GM04504 (cell line): Measurements from ENCODE around the gene MSI2.

Experiments used
- DNase-seq: peaks from one replicate; pipeline ENCODE4 v3.0.0-alpha.2; 2012; ENCODE audit warnings: low read depth

MSI2 gene

DNA sequence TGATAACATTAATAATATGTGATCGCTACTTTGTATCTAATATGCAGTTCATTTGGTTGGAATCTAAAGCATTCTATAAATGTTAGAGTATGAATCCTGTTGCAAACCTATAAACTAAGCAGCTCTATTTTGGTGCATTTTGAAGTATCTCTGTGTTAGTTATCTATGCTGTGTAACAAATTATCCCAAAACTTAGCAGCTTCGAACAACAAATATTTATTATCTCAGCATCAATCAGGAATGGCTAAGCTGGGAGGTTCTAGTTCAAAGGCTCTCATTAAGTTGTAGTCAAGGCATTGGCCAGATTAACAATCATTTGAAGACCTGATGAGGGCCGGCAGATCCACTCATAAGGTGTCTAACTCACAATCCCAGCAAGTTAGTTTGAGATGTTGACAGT lies 10.1 kb upstream of the MSI2 start:
- DNase-seq, result no peak

- DNase-seq, result no peak
These were observed 9.1 kb upstream of the MSI2 start for GRCh38 chr17:57247261-57247660.

DNA sequence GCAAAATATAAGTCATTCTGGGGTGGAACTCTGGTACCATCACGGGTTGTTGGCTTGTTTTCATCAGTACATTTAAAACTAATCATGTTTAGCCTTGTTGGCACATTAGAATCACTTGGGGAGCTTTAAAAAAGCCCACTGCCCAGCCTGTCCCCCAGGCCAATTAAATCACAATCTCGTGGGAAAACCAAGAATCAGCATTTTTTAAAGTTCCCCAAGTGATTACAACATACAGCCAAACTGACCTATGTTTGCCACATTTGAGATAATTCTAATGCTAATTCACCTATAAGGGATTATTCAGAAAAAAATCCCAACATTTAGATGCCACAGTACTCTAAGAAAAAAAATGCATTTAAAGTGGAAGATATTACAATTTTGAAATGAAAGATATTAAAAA lies 8.4 kb upstream of the MSI2 start:
- no peak for DNase-seq

DNA sequence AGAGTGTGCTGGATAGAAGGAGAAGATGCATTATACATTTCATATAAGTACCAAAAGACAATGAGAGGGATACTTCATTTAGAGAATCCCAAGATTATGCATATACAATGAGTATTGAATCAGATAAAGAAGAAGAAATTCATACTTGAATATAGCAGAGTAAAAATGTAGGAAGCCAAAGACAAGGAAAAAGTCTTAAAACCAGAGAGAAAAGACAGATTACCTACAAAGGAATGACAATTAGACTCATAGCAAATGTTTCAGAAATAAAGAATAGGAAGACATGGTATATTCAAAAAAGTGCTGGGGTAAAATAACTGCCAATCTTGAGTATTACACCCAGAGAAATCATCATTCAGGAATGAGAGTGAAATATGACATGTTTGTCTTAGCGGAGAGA lies 6.8 kb upstream of the MSI2 start:
- no peak for DNase-seq

GRCh38 chr17:57251211-57251787 lies 5.0 kb upstream of the MSI2 start:
- no peak for DNase-seq

- no peak for DNase-seq
These were observed 2.8 kb upstream of the MSI2 start for GRCh38 chr17:57253362-57254065.

DNA sequence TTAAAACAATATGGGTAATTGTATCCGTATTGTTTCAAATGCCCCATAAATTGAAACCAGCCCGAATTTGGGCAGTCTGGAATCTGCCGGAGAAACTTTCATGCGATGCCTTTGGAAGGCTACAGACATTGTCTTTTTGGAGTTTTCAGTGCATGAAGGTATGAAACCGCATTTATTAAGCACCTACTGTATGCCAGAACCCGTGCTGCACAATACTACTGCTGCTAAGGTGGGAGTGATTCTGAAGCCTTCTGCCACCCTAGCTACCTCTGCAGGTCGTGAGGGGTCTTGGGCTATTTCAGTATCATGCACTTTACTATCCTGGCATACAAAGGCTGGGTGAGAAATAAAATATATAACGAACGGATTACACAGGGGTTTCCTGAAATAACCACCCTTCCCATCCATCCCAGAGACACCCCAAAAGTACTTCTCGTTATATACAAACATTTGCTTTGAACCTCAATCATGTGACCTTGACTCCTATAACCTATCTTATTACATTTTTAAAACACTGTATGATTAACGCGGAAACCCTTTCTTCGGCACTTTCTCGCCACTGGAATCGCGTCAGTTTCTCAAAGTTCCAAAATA lies 1.0 kb upstream of the MSI2 start:
- no peak for DNase-seq

DNA sequence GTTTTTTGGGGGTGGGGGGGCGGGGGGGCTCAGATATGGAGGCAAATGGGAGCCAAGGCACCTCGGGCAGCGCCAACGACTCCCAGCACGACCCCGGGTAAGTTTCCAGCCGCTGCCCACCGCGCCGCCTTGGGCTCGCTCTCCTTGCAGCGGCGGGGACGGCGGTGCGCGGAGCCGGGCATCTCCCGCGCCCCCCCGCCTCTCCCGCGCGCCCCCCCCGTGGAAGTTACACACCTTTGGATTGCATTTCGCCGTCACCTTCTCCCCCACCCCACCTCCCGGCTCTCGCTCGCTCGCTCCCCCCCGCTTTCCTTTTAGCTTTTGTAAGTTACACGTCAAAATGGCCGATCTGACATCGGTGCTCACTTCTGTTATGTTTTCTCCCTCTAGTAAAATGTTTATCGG lies 387 bp downstream of the MSI2 start:
- no peak for DNase-seq

DNA sequence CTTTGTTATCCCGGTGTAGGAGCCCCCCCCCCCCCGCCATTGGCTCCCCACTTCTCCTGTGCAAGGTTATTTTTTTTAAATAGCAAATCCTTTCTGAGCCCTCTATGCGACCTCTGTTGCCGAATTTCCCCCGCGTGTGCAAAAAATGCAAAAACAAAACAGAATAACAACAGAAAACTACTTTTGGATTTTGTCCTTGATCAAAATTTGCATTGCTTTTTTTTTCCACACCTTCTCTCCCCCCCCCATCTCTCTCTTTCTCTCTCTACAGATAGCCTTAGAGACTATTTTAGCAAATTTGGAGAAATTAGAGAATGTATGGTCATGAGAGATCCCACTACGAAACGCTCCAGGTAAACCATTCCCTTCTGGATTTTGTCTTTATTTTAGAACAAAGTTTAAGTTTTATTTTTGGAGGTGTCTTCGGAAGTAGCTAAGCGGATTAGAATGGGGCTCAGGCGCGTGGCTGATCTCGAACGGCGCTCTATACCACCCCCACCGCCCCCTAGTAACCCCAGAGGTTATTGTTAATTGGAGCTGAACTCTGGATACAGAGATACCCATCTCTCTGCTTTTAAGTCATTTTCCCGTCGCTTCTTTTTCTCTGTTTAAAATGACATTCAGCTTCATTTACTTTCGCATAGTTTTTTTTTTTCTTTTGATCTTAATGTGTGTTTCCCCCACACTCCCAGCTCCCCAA lies 1.0 kb downstream of the MSI2 start:
- DNase-seq, result no peak

DNA sequence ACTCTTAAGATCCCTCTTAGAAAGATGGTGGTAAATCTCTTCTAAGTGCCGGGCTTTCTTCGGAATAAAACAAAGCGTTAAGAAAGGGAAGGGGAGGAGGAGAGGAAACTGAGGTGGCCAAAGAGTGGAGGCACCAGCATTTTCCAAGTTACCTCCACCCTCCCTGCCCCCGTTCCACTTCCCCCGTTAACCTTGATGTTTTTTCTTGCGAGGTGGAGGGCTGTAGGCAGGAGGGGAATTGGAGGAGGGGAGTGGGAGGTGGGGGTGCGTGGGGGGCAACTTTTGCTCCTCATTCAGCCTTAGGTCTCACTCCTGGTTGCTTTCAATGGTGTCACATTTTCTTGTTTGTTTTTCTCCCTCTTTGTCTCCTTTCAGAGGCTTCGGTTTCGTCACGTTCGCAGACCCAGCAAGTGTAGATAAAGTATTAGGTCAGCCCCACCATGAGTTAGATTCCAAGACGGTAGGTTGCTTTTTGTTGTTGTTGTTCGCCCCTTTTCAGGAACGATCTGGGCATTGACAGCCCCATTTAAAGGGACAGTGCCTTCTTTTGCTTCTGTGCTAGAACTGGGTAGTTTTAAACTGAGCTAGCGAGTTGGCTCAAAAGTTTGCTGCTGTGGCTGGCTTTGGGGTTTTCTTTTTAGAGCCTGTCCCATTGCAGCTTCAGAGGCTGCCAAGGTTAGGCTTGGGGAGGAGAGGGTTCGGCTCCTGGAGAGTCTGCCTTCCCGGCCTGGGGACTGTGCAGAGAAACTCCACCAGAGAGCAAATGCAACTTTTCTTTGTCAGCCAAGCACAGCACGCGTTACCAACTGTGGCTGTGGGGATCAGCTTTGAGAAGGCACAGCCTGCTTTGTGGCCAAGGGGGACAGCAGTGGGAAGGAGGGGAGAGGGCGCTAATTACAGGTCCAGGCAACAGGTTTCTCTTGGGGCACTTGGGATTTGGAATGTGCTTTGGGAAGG lies 1.9 kb downstream of the MSI2 start:
- DNase-seq, result no peak

- DNase-seq, result no peak
These were observed 3.0 kb downstream of the MSI2 start for GRCh38 chr17:57259306-57259705.

DNA sequence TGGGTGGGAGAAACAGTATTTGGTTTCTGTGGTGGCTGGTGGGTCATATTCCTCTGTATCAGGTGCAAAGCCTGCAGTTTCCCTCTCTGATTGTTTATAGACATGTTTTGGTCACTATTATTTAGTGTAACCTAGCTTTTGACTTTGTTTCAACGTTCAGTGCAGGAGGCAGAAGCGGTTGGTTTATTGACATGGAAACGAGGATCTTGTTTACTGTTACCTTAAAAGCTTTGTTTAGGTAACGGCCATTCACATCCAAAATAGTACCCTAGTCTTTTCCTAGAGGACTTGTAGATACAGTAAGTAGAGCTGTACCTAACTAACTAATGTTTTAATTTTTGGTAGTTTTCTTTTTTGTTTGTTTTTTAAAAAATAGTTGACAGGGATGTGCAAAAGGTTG lies 3.5 kb downstream of the MSI2 start:
- DNase-seq, result no peak

DNA sequence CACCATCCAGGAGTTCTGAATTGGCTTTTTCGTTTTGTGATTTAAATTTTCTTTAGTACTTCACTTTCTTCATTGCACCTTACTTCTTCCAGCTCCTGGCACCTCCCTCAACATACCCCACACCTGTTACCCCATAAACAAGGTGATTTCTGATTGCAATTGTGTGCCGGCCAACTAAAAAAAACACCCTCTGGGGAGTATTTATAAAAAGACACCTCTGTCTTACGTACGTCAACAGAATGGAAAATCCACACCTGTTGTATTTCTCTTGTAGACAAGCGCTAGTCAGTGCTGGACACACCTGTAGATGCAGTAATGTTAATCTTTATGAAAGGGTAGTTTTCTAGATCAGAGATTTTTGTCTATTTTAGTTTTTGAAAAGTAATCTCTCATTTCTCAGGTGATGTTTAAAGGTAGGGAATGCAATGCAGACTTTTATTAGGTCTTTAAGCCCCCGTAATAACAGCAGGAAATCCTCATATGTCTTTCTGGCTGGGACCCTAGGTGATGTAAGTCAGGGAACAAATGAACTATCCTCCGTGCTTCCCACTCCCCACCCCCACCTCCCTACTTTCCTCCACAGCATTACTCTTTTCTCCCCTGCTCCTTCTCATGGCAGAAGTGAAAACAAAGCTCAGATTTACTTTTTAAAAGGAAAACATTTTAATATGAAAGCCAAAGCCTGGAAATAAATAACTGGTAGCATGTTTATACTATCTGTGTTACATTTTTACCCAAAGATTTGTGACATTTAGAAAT lies 4.2 kb downstream of the MSI2 start:
- DNase-seq, result no peak

GRCh38 chr17:57261084-57261461 lies 4.8 kb downstream of the MSI2 start:
- DNase-seq, result no peak

GRCh38 chr17:57262557-57262956 lies 6.2 kb downstream of the MSI2 start:
- no peak for DNase-seq

GRCh38 chr17:57264250-57264649 lies 7.9 kb downstream of the MSI2 start:
- no peak for DNase-seq

DNA sequence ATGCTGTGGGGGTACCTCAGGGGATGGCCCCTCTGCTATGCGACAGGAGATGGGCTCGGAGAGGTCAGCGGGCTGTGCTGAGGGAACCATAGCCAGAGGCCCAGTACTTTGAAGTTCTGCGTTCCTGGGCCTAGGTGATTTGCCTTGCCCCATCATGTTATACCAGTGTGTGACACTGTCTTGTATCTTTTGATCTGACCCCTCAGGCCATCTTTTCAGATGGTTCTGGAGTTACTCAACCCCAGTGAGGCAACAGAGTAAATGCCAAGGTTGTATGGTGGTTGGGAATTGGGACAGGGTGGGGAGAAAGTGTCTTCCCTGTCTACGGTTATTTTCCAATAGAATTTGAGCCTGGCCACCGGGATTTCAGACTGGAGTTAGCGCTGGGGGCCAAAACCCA lies 8.5 kb downstream of the MSI2 start:
- DNase-seq, result no peak

DNA sequence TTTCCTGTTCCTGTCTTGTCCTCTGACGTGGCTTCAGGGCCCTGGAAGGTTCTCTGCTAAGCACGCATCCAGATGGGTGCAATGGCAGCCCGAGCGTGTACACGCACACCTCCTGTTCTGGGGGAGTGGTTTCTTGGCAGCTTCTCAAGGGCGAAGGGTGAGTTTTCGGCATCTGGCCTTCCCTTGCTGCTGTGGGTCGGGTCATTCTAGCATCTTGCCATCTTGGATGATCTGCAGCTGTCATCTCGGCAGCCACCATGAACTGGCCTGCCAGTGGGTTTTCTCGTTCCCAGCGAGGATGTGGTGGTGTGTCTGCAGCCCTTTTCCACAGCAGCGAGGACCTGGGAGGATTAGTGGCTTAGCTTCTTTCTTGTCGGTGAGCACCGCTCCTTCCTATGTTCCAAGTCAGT lies 10.6 kb downstream of the MSI2 start:
- no peak for DNase-seq

DNA sequence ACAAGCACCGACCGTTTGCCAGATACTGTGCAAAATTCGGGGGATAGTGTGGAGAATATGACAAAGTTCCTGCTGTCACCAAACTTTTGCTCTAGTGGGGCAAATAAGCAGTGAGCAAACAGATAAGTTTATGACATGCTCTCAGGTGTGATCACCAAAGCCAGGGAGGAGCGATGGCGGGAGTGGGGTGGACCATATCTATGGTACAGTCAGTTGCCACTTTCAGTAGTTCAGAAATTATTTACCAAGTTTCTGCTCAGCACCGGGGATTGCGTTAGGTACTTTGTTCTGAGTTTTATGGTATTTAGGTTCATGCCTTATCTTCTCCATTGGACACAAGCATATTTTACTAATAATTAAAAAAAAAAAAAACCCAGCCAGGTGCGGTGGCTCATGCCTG lies 11.9 kb downstream of the MSI2 start:
- DNase-seq, result no peak

GRCh38 chr17:57269052-57269451 lies 12.7 kb downstream of the MSI2 start:
- no peak for DNase-seq

DNA sequence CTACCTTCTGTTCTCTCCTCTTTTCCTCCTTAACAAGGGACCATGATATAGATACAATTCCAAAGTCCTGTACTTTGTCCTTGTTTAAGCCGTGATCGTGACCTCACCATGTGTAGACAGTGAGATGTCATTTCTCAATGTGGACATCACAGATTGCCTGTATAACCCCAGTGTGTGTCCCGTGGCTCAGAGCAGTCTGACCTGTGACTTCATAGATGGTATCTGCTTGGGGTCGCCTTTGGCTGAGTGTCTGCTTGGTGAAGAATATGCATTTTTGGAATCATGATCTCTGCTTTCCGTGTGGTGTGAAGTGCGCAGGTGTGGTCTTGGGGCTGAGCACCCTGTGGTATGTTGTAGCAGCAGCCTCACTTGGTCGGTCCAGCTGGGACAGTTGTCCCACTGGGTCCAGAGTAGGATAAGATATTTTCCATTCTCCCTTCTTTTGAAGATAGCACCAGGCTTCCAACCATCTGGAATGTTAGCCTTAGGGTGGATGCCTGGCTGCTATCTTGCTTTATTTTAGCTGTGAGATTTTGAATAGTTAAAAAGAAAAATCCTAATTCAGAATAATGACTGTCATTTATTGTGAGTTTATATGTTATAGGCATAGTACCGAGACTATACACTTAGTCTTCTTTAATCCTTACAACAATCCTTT lies 13.4 kb downstream of the MSI2 start:
- DNase-seq, result no peak
